ENCODE measurements around the gene KCNS1.

Gene KCNS1

GRCh38 chr20:45044601-45045000 is 56.3 kb downstream of the KCNS1 start:
- DNase-seq (ENCODE audit: low read depth in 1 of 2, low spot score in 1 of 2) = no peak
- H3K27me3 ChIP-seq (ENCODE audit: insufficient read depth, poor library complexity, severe bottlenecking) = no peaks in the 10 kb centered on the region
- TF ChIP-seq GABPA (IDR thresholded peaks at IDR 0.05; ENCODE audit: low read depth) (no peak), POLR2AphosphoS5 (IDR thresholded peaks at IDR 0.05; ENCODE audit: low read depth) (no peak), CTCF (IDR thresholded peaks at IDR 0.05; ENCODE audit: insufficient read depth, low read length) (no peak), SPI1 (IDR thresholded peaks at IDR 0.05; ENCODE audit: borderline replicate concordance, low read depth) (no peak), REST (IDR thresholded peaks at IDR 0.05; ENCODE audit: insufficient replicate concordance, low read depth) (no peak)
- H3K27ac ChIP-seq (replicated peaks) = no peak overlapping the region
- H3K4me3 ChIP-seq (replicated peaks; ENCODE audit: insufficient read depth, low read length) = no peak overlapping the region

- DNase-seq (ENCODE audit: low read depth in 1 of 2, low spot score in 1 of 2) = peak in 1 of 2 experiments; percentile 66
- H3K4me3 ChIP-seq (replicated peaks; ENCODE audit: insufficient read depth, low read length) = no peak overlapping the region
- H3K27ac ChIP-seq (replicated peaks) = peak overlapping the region; percentile 5; the same call in 1 of the 2 replicates
- H3K27me3 ChIP-seq (ENCODE audit: insufficient read depth, poor library complexity, severe bottlenecking) = no peaks in the 10 kb centered on the region
- TF ChIP-seq POLR2AphosphoS5 (IDR thresholded peaks at IDR 0.05; ENCODE audit: low read depth) (no peak), CTCF (IDR thresholded peaks at IDR 0.05; ENCODE audit: insufficient read depth, low read length) (peak; percentile 92)
Observed at GRCh38 chr20:45044084-45044573, 56.8 kb downstream of the KCNS1 start.

- no peak for TF ChIP-seq SPI1 (IDR thresholded peaks at IDR 0.05; ENCODE audit: borderline replicate concordance, low read depth)
- TF ChIP-seq REST (IDR thresholded peaks at IDR 0.05; ENCODE audit: insufficient replicate concordance, low read depth) = no peak
- TF ChIP-seq GABPA (IDR thresholded peaks at IDR 0.05; ENCODE audit: low read depth) = no peak
- TF ChIP-seq CTCF (IDR thresholded peaks at IDR 0.05; ENCODE audit: insufficient read depth, low read length) = no peak
- TF ChIP-seq POLR2AphosphoS5 (IDR thresholded peaks at IDR 0.05; ENCODE audit: low read depth) = no peak
- H3K27ac ChIP-seq (replicated peaks) = no peak overlapping the region
Observed at GRCh38 chr20:45042978-45043377, 57.9 kb downstream of the KCNS1 start.

More at GRCh38 chr20:45042978-45043377, 57.9 kb downstream of the KCNS1 start:
- H3K27me3 ChIP-seq (ENCODE audit: insufficient read depth, poor library complexity, severe bottlenecking) = no peaks in the 10 kb centered on the region
- no peak overlapping the region for H3K4me3 ChIP-seq (replicated peaks; ENCODE audit: insufficient read depth, low read length)
- no peak for DNase-seq (ENCODE audit: low read depth in 1 of 2, low spot score in 1 of 2)
